A673 (cell line): ENCODE measurements around the gene CDC45.

Experiments used
- EZH2 ChIP-seq: fragments of 200-600 bp; sonication (generic); IDR thresholded peaks from 2 replicates; pipeline ENCODE4 v1.6.1; 2017; ENCODE audit warnings: borderline replicate concordance, low read depth, mild to moderate bottlenecking, mixed read lengths, antibody characterized with exemption, low read length; ENCODE audit not compliant: poor library complexity, severe bottlenecking
- TF ChIP-seq, protein P1 (sequence below): fragments of 300-800, 200-600 bp; sonication (generic); conservative IDR thresholded peaks from 2 replicates; pipeline ENCODE4 v1.5.1; 2017; ENCODE audit warnings: low read depth, mild to moderate bottlenecking, antibody characterized with exemption, low read length, moderate library complexity, mixed read lengths

DNA sequence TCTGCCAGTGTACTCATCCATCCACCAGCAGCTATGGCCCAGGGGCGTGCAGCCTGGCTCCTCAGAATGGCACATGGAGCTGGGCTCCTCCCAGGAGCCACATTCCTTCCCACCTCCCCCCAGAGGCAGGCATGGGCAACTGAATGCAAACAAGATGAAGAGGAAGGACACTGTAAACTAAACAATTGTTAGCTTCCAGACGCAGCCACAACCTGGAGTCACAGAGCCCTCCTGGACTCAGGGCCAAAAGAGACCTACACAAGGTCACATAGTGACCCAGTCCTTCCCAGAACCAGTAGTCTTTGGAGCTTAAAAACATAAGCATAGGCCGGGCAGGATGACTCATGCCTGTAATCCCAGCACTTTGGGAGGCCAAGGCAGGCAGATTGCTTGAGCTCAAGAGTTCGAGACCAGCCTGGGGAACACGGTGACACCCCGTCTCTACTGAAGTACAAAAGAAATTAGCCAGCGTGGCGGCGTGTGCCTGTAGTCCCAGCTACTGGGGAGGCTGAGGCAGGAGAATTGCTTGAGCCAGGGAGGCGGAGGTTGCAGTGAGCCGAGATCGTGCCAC is 75.2 kb downstream of the CDC45 start:
- TF ChIP-seq EZH2 = no peak
- TF ChIP-seq, protein P1, sequence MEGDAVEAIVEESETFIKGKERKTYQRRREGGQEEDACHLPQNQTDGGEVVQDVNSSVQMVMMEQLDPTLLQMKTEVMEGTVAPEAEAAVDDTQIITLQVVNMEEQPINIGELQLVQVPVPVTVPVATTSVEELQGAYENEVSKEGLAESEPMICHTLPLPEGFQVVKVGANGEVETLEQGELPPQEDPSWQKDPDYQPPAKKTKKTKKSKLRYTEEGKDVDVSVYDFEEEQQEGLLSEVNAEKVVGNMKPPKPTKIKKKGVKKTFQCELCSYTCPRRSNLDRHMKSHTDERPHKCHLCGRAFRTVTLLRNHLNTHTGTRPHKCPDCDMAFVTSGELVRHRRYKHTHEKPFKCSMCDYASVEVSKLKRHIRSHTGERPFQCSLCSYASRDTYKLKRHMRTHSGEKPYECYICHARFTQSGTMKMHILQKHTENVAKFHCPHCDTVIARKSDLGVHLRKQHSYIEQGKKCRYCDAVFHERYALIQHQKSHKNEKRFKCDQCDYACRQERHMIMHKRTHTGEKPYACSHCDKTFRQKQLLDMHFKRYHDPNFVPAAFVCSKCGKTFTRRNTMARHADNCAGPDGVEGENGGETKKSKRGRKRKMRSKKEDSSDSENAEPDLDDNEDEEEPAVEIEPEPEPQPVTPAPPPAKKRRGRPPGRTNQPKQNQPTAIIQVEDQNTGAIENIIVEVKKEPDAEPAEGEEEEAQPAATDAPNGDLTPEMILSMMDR = 0 out of 2 replicates have a peak, but pooled peaks have one; percentile 12
